Duodenal mucosa (tissue), 2 donors: ENCODE measurements around the gene HMX3.

Experiments
- H3K27ac ChIP-seq: one replicate; pipeline ENCODE4 v1.7.0; 2013; ENCODE audit warnings: low read depth, low read length
- H3K27me3 ChIP-seq, 2 donors: one replicate each; pipeline ENCODE4 v1.7.0; 2013; ENCODE audit warnings: low read length in 2 of 2, control low read depth in 1 of 2; ENCODE audit not compliant: insufficient read depth in 2 of 2, control insufficient read depth in 1 of 2
- H3K36me3 ChIP-seq, 2 donors: one replicate each; pipeline ENCODE4 v1.7.0; 2013; ENCODE audit warnings: low read length in 2 of 2, control low read depth in 1 of 2; ENCODE audit not compliant: insufficient read depth in 2 of 2, control insufficient read depth in 1 of 2
- H3K4me1 ChIP-seq, 2 donors: one replicate each; pipeline ENCODE4 v1.7.0; 2013; ENCODE audit warnings: low read length in 2 of 2, control low read depth in 1 of 2; ENCODE audit not compliant: insufficient read depth in 2 of 2, control insufficient read depth in 1 of 2
- H3K4me3 ChIP-seq, 2 donors: one replicate each; pipeline ENCODE4 v1.7.0; 2013; ENCODE audit warnings: low read length in 2 of 2, low read depth in 1 of 2
- H3K9ac ChIP-seq, 2 donors: one replicate each; pipeline ENCODE4 v1.7.0; 2013; ENCODE audit warnings: low read length in 2 of 2, low read depth in 1 of 2
- H3K9me3 ChIP-seq, 2 donors: one replicate each; pipeline ENCODE4 v1.7.0; 2013; ENCODE audit warnings: low read length in 2 of 2, control low read depth in 1 of 2; ENCODE audit not compliant: control insufficient read depth in 1 of 2

Gene HMX3

GRCh38 chr10:123102673-123103072 lies 33.1 kb upstream of the HMX3 start:
- Histone ChIP-seq H3K36me3 (no peaks in the 10 kb centered on the region), H3K4me3 (no peak overlapping the region), H3K9me3 (no peaks in the 10 kb centered on the region), H3K27me3 (no peaks in the 10 kb centered on the region), H3K4me1 (no peaks in the 10 kb centered on the region), H3K27ac (no peak overlapping the region), H3K9ac (no peak overlapping the region)

- Histone ChIP-seq H3K36me3 (no peaks in the 10 kb centered on the region), H3K9ac (no peak overlapping the region), H3K4me1 (no peaks in the 10 kb centered on the region), H3K27ac (no peak overlapping the region), H3K4me3 (no peak overlapping the region), H3K27me3 (no peaks in the 10 kb centered on the region), H3K9me3 (no peaks in the 10 kb centered on the region)
Observed at GRCh38 chr10:123103944-123104343, 31.8 kb upstream of the HMX3 start.

- no peak overlapping the region for H3K4me3 ChIP-seq
- H3K9me3 ChIP-seq, result no peaks in the 10 kb centered on the region
- peaks cover 6% of the 10 kb centered on the region in 2 donors for H3K27me3 ChIP-seq
- H3K9ac ChIP-seq, result no peak overlapping the region
- no peaks in the 10 kb centered on the region for H3K4me1 ChIP-seq
- no peak overlapping the region for H3K27ac ChIP-seq
- no peaks in the 10 kb centered on the region for H3K36me3 ChIP-seq
Observed at GRCh38 chr10:123109466-123109865, 26.3 kb upstream of the HMX3 start.

GRCh38 chr10:123117644-123118417 lies 17.9 kb upstream of the HMX3 start:
- no peaks in the 10 kb centered on the region for H3K9me3 ChIP-seq
- H3K27me3 ChIP-seq, result peaks cover 22 to 39% of the 10 kb centered on the region in 2 donors
- H3K4me1 ChIP-seq, result no peaks in the 10 kb centered on the region
- H3K27ac ChIP-seq, result no peak overlapping the region
- H3K4me3 ChIP-seq, result no peak overlapping the region
- no peak overlapping the region for H3K9ac ChIP-seq
- H3K36me3 ChIP-seq, result no peaks in the 10 kb centered on the region

- no peaks in the 10 kb centered on the region for H3K36me3 ChIP-seq
- no peak overlapping the region for H3K9ac ChIP-seq
- H3K27ac ChIP-seq, result no peak overlapping the region
- peaks cover 22 to 37% of the 10 kb centered on the region in 2 donors for H3K27me3 ChIP-seq
- H3K4me1 ChIP-seq, result no peaks in the 10 kb centered on the region
- no peaks in the 10 kb centered on the region for H3K9me3 ChIP-seq
- H3K4me3 ChIP-seq, result no peak overlapping the region
Observed at GRCh38 chr10:123119081-123119480, 16.7 kb upstream of the HMX3 start.

GRCh38 chr10:123126246-123126645 lies 9.5 kb upstream of the HMX3 start:
- no peaks in the 10 kb centered on the region for H3K36me3 ChIP-seq
- H3K4me3 ChIP-seq, result no peak overlapping the region
- no peaks in the 10 kb centered on the region for H3K9me3 ChIP-seq
- no peaks in the 10 kb centered on the region for H3K4me1 ChIP-seq
- H3K27ac ChIP-seq, result no peak overlapping the region
- H3K9ac ChIP-seq, result no peak overlapping the region
- H3K27me3 ChIP-seq, result peaks cover 34 to 38% of the 10 kb centered on the region in 2 donors

GRCh38 chr10:123129618-123130271 lies 6.0 kb upstream of the HMX3 start:
- no peaks in the 10 kb centered on the region for H3K36me3 ChIP-seq
- peaks cover 63 to 72% of the 10 kb centered on the region in 2 donors for H3K27me3 ChIP-seq
- no peaks in the 10 kb centered on the region for H3K9me3 ChIP-seq
- H3K9ac ChIP-seq, result no peak overlapping the region
- H3K4me1 ChIP-seq, result peaks cover 8 to 16% of the 10 kb centered on the region in 2 donors
- no peak overlapping the region for H3K4me3 ChIP-seq
- no peak overlapping the region for H3K27ac ChIP-seq

GRCh38 chr10:123132576-123133477 lies 2.9 kb upstream of the HMX3 start:
- Histone ChIP-seq H3K4me3 (peak overlapping the region; percentile 34 to 59), H3K9me3 (no peaks in the 10 kb centered on the region), H3K4me1 (peaks cover 8 to 30% of the 10 kb centered on the region in 2 donors), H3K9ac (peak overlapping the region in 1 of 2 donors; percentile 30), H3K27ac (no peak overlapping the region), H3K36me3 (no peaks in the 10 kb centered on the region), H3K27me3 (peaks cover 78 to 91% of the 10 kb centered on the region in 2 donors)

- Histone ChIP-seq H3K4me3 (peak overlapping the region in 1 of 2 donors; percentile 34), H3K27me3 (peaks cover 86 to 97% of the 10 kb centered on the region in 2 donors), H3K27ac (no peak overlapping the region), H3K4me1 (peaks cover 8 to 30% of the 10 kb centered on the region in 2 donors), H3K36me3 (no peaks in the 10 kb centered on the region), H3K9ac (no peak overlapping the region), H3K9me3 (no peaks in the 10 kb centered on the region)
Observed at GRCh38 chr10:123133541-123134342, 2.0 kb upstream of the HMX3 start.
